Activated T-cell treated with anti-CD3 and anti-CD28 coated beads, Interleukin-2, amount 50 U/mL, for 24 hours (primary cell): Measurements from ENCODE around the gene IL1RAPL1.

Experiments
- DNase-seq: peaks from one replicate; pipeline ENCODE4 v3.0.0-alpha.2; 2020
- H3K27ac Mint-ChIP-seq: 2 replicates; pipeline ENCODE4 v1.8.0; 2020; ENCODE audit warnings: mild to moderate bottlenecking, mixed read lengths
- H3K27me3 Mint-ChIP-seq: 2 replicates; pipeline ENCODE4 v1.8.0; 2020; ENCODE audit warnings: mixed read lengths
- H3K36me3 Mint-ChIP-seq: 2 replicates; pipeline ENCODE4 v1.8.0; 2020; ENCODE audit warnings: low read depth, mixed read lengths
- H3K4me1 Mint-ChIP-seq: 2 replicates; pipeline ENCODE4 v1.8.0; 2020; ENCODE audit warnings: low read depth, mixed read lengths
- H3K4me3 Mint-ChIP-seq: 2 replicates; pipeline ENCODE4 v1.8.0; 2020; ENCODE audit warnings: mild to moderate bottlenecking, moderate library complexity, mixed read lengths
- H3K9me3 Mint-ChIP-seq: 2 replicates; pipeline ENCODE4 v1.8.0; 2020; ENCODE audit warnings: mixed read lengths

Gene IL1RAPL1

GRCh38 chrX:29419774-29420553 is 832.7 kb downstream of the IL1RAPL1 start:
- Mint-ChIP-seq H3K9me3 (no peaks in the 10 kb centered on the region), H3K4me1 (no peaks in the 10 kb centered on the region), H3K27ac (no peak overlapping the region), H3K27me3 (peaks cover 21% of the 10 kb centered on the region), H3K36me3 (no peaks in the 10 kb centered on the region), H3K4me3 (no peak overlapping the region)
- DNase-seq: no peak

DNA sequence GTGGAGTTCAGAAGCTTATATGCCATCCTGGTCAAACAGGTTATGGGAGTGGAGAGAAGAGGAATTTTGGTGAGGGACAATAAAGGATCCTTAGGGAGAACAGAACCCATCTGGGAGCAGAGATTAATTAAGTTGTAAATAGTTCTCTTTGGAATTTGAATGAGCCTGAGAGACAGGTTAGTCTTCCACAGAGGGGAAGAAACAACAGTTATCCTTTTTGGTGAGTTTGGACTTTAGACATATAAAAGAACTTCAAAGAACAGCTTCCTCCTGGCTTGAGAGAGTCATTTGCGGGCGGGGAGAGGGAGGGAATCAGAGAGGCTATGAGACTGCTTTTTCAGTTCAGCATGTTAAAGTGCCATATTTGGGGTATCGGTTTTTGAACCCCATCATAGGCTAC is 834.8 kb downstream of the IL1RAPL1 start:
- H3K27me3 Mint-ChIP-seq: peaks cover 21% of the 10 kb centered on the region
- no peaks in the 10 kb centered on the region for H3K36me3 Mint-ChIP-seq
- no peak overlapping the region for H3K4me3 Mint-ChIP-seq
- no peaks in the 10 kb centered on the region for H3K4me1 Mint-ChIP-seq
- no peak overlapping the region for H3K27ac Mint-ChIP-seq
- peaks cover 1% of the 10 kb centered on the region for H3K9me3 Mint-ChIP-seq
- DNase-seq: no peak

DNA sequence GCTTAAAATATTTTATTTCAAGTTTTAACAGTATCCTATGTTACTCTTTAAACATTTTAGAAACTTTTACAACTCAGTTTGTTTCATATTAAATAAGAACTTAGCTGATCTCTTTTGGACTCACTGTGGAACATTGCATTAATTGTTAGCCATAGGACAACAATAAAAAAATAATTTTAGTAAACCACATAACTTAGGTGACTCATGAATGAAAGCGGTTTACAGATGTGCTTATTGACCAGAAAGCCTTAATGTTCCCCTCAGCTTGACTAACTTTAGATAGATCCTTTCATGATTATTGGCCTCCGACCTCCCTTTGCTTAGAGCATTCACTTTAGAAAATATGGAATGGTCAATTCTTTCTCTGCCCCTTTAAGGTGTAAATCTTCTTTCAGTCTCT is 844.6 kb downstream of the IL1RAPL1 start:
- no peak overlapping the region for H3K4me3 Mint-ChIP-seq
- DNase-seq: no peak
- peaks cover 11% of the 10 kb centered on the region for H3K9me3 Mint-ChIP-seq
- H3K4me1 Mint-ChIP-seq: no peaks in the 10 kb centered on the region
- peaks cover 4% of the 10 kb centered on the region for H3K27me3 Mint-ChIP-seq
- H3K27ac Mint-ChIP-seq: no peak overlapping the region
- H3K36me3 Mint-ChIP-seq: no peaks in the 10 kb centered on the region

DNA sequence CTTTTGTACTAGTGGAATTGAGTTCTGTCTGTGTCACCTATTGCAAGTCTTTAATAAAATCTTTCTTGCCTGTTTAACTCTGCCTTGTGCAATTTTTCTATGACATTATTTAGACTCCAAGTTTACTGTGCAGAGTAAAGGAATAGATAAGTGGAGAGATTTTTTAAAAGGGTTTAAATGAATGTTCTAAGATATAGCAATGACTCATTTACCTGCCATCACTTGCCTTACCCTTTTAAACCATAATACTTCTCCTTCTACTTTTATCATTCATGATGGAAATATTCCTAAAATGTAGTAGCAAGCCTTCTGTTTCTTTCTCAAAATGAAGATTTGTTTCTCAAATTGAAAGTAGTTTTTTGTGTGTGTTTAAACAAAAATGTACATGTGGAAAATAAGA is 845.3 kb downstream of the IL1RAPL1 start:
- no peaks in the 10 kb centered on the region for H3K4me1 Mint-ChIP-seq
- H3K36me3 Mint-ChIP-seq: no peaks in the 10 kb centered on the region
- peaks cover 4% of the 10 kb centered on the region for H3K27me3 Mint-ChIP-seq
- H3K9me3 Mint-ChIP-seq: peaks cover 5% of the 10 kb centered on the region
- no peak overlapping the region for H3K27ac Mint-ChIP-seq
- no peak overlapping the region for H3K4me3 Mint-ChIP-seq
- no peak for DNase-seq

GRCh38 chrX:29434939-29435338 is 847.7 kb downstream of the IL1RAPL1 start:
- Mint-ChIP-seq H3K27ac (no peak overlapping the region), H3K27me3 (peaks cover 4% of the 10 kb centered on the region), H3K4me1 (no peaks in the 10 kb centered on the region), H3K4me3 (no peak overlapping the region), H3K36me3 (no peaks in the 10 kb centered on the region), H3K9me3 (peaks cover 2% of the 10 kb centered on the region)
- DNase-seq: no peak

GRCh38 chrX:29435396-29435795 is 848.1 kb downstream of the IL1RAPL1 start:
- H3K27ac Mint-ChIP-seq: no peak overlapping the region
- H3K27me3 Mint-ChIP-seq: peaks cover 4% of the 10 kb centered on the region
- no peaks in the 10 kb centered on the region for H3K36me3 Mint-ChIP-seq
- DNase-seq: no peak
- peaks cover 2% of the 10 kb centered on the region for H3K9me3 Mint-ChIP-seq
- H3K4me1 Mint-ChIP-seq: no peaks in the 10 kb centered on the region
- no peak overlapping the region for H3K4me3 Mint-ChIP-seq

- Mint-ChIP-seq H3K4me1 (no peaks in the 10 kb centered on the region), H3K4me3 (no peak overlapping the region), H3K27me3 (no peaks in the 10 kb centered on the region), H3K9me3 (no peaks in the 10 kb centered on the region), H3K36me3 (no peaks in the 10 kb centered on the region), H3K27ac (no peak overlapping the region)
- DNase-seq: no peak
Observed at GRCh38 chrX:29447867-29448266, 860.6 kb downstream of the IL1RAPL1 start.

DNA sequence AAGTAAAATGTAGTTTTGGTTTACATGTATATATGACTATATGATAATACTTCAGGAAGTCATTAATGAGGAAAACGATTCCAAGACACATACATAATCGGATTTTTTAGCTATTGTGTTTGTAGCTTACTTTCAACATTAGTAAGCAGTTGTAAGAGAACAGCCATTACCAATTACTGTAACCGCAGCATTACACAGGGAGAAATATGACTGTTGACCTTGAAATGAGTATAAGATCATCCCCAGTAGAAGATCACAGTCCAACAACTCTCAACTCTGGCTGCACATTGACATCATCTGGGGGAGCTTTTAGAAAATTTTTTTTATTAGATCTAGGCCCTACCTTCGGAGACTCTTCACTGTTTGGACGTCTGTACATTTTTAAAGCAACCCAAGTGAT is 866.1 kb downstream of the IL1RAPL1 start:
- no peak for DNase-seq
- H3K4me3 Mint-ChIP-seq: no peak overlapping the region
- H3K9me3 Mint-ChIP-seq: peaks cover 2% of the 10 kb centered on the region
- H3K4me1 Mint-ChIP-seq: no peaks in the 10 kb centered on the region
- H3K36me3 Mint-ChIP-seq: no peaks in the 10 kb centered on the region
- peaks cover 11% of the 10 kb centered on the region for H3K27me3 Mint-ChIP-seq
- H3K27ac Mint-ChIP-seq: no peak overlapping the region

DNA sequence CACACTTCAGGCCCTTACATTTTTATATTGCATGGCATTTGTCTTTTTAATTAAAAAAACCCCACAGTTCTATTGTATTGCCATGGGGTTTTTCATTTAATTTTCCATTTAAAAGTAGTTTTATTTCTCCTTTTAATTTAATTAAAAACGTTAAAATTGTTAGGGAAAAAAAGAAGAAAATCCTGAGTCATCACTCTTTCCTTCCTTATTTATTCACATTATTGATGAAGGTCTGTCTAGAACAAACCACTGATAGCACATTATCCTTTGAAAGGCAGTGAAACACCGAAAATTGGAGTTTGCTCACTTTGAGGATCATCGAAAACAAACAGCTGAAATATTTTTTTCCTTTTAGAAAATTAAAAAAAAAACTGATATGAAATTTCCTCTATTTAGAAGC is 868.5 kb downstream of the IL1RAPL1 start:
- Mint-ChIP-seq H3K27ac (no peak overlapping the region), H3K9me3 (peaks cover 2% of the 10 kb centered on the region), H3K36me3 (no peaks in the 10 kb centered on the region), H3K27me3 (peaks cover 17% of the 10 kb centered on the region), H3K4me1 (no peaks in the 10 kb centered on the region), H3K4me3 (no peak overlapping the region)
- DNase-seq: no peak

DNA sequence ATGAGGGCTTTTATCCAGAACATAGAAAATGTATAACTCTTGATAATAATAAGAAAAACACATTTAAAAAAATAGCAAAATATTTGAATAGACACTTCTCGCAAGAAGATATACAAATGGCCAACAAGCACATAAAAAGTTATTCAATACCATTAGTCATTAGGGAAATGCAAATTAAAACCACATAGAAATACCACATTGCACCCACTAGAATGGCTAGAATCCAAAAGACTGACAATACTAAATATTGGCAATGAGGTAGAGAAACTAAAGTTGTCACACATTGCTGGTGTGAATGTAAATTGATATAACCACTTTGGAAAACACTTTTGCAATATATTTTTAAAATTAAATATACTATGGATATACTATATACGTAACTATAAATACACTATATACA is 873.8 kb downstream of the IL1RAPL1 start:
- no peak for DNase-seq
- H3K9me3 Mint-ChIP-seq: no peaks in the 10 kb centered on the region
- no peak overlapping the region for H3K27ac Mint-ChIP-seq
- no peaks in the 10 kb centered on the region for H3K36me3 Mint-ChIP-seq
- peaks cover 14% of the 10 kb centered on the region for H3K27me3 Mint-ChIP-seq
- H3K4me1 Mint-ChIP-seq: no peaks in the 10 kb centered on the region
- no peak overlapping the region for H3K4me3 Mint-ChIP-seq

GRCh38 chrX:29466456-29466855 is 879.2 kb downstream of the IL1RAPL1 start:
- Mint-ChIP-seq H3K9me3 (no peaks in the 10 kb centered on the region), H3K27me3 (no peaks in the 10 kb centered on the region), H3K27ac (no peak overlapping the region), H3K4me1 (no peaks in the 10 kb centered on the region), H3K4me3 (no peak overlapping the region), H3K36me3 (no peaks in the 10 kb centered on the region)
- DNase-seq: no peak

DNA sequence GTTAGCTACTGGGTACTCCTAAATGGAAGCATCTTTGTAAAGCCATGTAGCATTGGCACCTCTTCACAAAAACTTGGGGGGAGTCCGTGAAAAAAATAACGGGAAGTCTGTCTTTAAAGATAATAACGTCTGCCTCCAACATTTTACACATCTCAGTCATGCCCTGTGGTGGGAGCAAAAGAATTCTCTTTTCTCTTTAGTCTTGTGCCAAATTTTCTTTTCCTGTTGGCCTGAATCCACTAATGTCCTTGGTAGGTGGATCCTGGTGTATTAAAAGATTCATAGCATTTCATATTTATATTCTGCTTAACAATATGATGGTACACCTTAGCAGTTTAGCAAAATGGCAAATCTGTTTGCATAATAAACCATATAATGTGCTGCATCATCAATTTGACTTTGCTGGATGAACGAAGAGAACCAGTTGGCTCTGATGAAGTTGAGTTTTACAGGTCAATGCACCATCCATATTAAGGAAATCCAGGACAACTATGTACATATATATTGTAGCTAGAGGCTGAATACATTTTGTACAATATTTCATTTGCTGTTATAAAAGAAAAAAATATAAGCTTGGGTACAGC is 881.8 kb downstream of the IL1RAPL1 start:
- H3K36me3 Mint-ChIP-seq: no peaks in the 10 kb centered on the region
- no peak for DNase-seq
- no peaks in the 10 kb centered on the region for H3K4me1 Mint-ChIP-seq
- H3K27me3 Mint-ChIP-seq: no peaks in the 10 kb centered on the region
- H3K4me3 Mint-ChIP-seq: no peak overlapping the region
- H3K27ac Mint-ChIP-seq: no peak overlapping the region
- H3K9me3 Mint-ChIP-seq: no peaks in the 10 kb centered on the region

DNA sequence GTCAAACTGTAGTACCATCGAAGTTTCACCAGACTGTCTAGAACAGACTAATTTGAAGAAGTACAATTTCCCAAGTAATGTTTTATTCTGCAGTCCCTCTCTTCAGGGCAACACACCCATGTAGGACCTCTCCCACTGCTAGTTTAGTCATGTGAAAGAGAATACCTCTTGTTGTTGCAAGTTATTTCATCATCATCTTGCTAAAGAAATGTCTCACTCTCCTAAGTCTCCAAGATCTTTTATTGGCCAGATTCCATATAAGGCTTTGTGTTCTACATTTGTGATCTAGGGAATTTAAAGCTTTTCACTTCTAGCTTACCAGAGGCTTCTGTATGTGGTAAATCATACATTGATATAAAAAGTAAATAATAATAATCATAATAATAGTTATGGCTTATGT is 882.8 kb downstream of the IL1RAPL1 start:
- H3K27me3 Mint-ChIP-seq: no peaks in the 10 kb centered on the region
- no peaks in the 10 kb centered on the region for H3K36me3 Mint-ChIP-seq
- DNase-seq: no peak
- no peaks in the 10 kb centered on the region for H3K4me1 Mint-ChIP-seq
- no peak overlapping the region for H3K27ac Mint-ChIP-seq
- no peaks in the 10 kb centered on the region for H3K9me3 Mint-ChIP-seq
- H3K4me3 Mint-ChIP-seq: no peak overlapping the region

- Mint-ChIP-seq H3K36me3 (no peaks in the 10 kb centered on the region), H3K9me3 (no peaks in the 10 kb centered on the region), H3K27me3 (no peaks in the 10 kb centered on the region), H3K4me3 (no peak overlapping the region), H3K4me1 (no peaks in the 10 kb centered on the region), H3K27ac (no peak overlapping the region)
- no peak for DNase-seq
Observed at GRCh38 chrX:29471829-29472228, 884.6 kb downstream of the IL1RAPL1 start.

DNA sequence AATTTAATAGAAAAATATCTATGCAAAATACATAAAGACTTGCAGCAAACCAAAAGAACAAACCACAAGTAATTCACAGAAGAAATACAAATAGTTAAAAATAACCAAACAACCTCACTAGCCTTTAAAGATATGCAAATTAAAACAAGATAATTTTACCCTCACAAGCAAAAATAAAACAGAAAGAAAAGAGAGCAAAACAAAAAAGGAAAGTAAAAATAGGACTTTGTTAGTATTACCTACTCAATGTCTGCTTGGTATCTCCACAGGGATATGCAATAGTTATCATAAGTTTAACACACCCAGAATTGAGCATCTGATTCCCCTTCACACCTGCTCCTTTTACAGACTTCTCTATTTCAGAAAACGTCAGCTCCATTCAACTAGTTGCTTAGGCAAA is 890.6 kb downstream of the IL1RAPL1 start:
- DNase-seq: no peak
- peaks cover 17% of the 10 kb centered on the region for H3K27me3 Mint-ChIP-seq
- H3K27ac Mint-ChIP-seq: no peak overlapping the region
- no peaks in the 10 kb centered on the region for H3K36me3 Mint-ChIP-seq
- H3K4me1 Mint-ChIP-seq: no peaks in the 10 kb centered on the region
- H3K4me3 Mint-ChIP-seq: no peak overlapping the region
- no peaks in the 10 kb centered on the region for H3K9me3 Mint-ChIP-seq
